Measurements from ENCODE around the gene ACOT6.

ACOT6 gene

GRCh38 chr14:73644531-73645247 is 32.4 kb downstream of the ACOT6 start, which contains the start of gene DNAL1 (continued):
- TF ChIP-seq PRDM10 (tag by site-specific recombination; IDR thresholded peaks at IDR 0.05) (peak; percentile 86), ZNF600 (tag by site-specific recombination; IDR thresholded peaks at IDR 0.05) (0 out of 2 replicates have a peak, but pooled peaks have one; percentile 22), ZNF785 (tag by site-specific recombination; IDR thresholded peaks at IDR 0.05) (no peak)

DNA sequence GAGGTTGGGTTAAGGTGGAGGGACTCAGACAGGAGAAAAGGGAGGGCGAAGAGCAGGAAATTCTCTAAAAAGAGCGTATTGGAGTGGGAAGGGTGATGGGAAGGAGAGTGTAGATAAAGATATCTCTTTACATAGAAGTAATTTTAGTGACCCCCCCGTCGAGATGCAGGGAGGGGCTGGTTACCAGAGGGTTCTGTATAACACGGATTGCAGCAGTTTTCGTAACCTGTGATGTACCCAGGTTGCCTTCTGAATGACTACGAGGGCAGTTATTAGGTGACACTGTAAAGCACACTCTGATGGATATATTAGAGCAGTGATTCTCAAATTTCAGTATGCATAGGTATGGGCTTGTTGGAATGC is 32.9 kb downstream of the ACOT6 start:
- TF ChIP-seq PATZ1 (tag by site-specific recombination; IDR thresholded peaks at IDR 0.05) = peak; percentile 6; the same call in 1 of the 2 replicates
- no peak for TF ChIP-seq ZNF76 (tag by site-specific recombination; IDR thresholded peaks at IDR 0.05; ENCODE audit: borderline replicate concordance, low read depth)
- TF ChIP-seq, protein P1, sequence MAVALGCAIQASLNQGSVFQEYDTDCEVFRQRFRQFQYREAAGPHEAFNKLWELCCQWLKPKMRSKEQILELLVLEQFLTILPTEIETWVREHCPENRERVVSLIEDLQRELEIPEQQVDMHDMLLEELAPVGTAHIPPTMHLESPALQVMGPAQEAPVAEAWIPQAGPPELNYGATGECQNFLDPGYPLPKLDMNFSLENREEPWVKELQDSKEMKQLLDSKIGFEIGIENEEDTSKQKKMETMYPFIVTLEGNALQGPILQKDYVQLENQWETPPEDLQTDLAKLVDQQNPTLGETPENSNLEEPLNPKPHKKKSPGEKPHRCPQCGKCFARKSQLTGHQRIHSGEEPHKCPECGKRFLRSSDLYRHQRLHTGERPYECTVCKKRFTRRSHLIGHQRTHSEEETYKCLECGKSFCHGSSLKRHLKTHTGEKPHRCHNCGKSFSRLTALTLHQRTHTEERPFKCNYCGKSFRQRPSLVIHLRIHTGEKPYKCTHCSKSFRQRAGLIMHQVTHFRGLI (tag by site-specific recombination; IDR thresholded peaks at IDR 0.05) = 0 out of 2 replicates have a peak, but pooled peaks have one; percentile 0
- TF ChIP-seq SCRT2 (tag by site-specific recombination; IDR thresholded peaks at IDR 0.05) = no peak
- 0 out of 2 replicates have a peak, but pooled peaks have one; percentile 34 for TF ChIP-seq GLI4 (tag by site-specific recombination; IDR thresholded peaks at IDR 0.05)
- POLR2A ChIA-PET = interaction anchor here (0.7 to 1.4 kb wide), 2 partner anchors 69 to 107 kb away, joined by 4 to 5 read pairs; partner anchors contain the start of gene PNMA1
- Histone ChIP-seq H3K9me3 (ENCODE audit: control insufficient read depth, insufficient read depth, low read depth, low read length) (no peaks in the 10 kb centered on the region), H3K4me1 (ENCODE audit: control insufficient read depth, insufficient read depth, low read length) (peaks cover 7% of the 10 kb centered on the region; the same call in 1 of the 2 replicates), H3K27ac (ENCODE audit: extremely low read depth, low read depth, low read length) (no peak overlapping the region), H3K4me3 (ENCODE audit: low read depth, low read length) (peak overlapping the region; percentile 93), H3K36me3 (ENCODE audit: control insufficient read depth in 2 of 2, insufficient read depth in 1 of 2, low read length in 2 of 2) (no peaks in the 10 kb centered on the region; a peak in 1 of 3 replicates)
- CTCF ChIA-PET = interaction anchor here (0.6 to 1.3 kb wide), 4 partner anchors 11 to 253 kb away, joined by 3 to 4 read pairs (median 4); no protein-coding TSS in a partner anchor

DNA sequence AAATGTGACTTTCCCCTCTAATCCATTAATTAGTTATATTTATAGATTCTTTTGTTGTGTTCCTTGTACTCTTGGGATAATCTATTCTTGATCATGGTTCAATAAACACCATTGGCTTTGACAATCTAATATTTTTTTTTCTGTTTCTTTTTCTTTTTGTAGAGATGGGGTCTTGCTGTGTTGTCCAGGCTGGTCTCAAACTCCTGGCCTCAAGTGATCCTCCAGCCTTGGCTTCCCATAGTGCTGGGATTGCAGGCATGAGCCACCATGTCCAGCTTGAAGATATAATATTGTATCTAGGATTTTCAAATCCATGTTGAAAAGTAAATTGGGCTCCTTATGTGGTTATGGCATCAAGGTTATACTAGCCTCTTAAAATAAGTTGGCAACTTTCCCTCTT is 38.7 kb downstream of the ACOT6 start:
- Histone ChIP-seq H3K36me3 (ENCODE audit: control insufficient read depth in 2 of 2, insufficient read depth in 1 of 2, low read length in 2 of 2) (peaks cover 7 to 10% of the 10 kb centered on the region in 2 experiments; a peak in 2 of 3 replicates), H3K9me3 (ENCODE audit: control insufficient read depth, insufficient read depth, low read depth, low read length) (no peaks in the 10 kb centered on the region), H3K4me1 (ENCODE audit: control insufficient read depth, insufficient read depth, low read length) (no peaks in the 10 kb centered on the region), H3K27ac (ENCODE audit: extremely low read depth, low read depth, low read length) (no peak overlapping the region), H3K4me3 (ENCODE audit: low read depth, low read length) (no peak overlapping the region)
- ChIA-PET POLR2A (interaction anchor here (0.6 kb wide), 1 partner anchor 22 kb away, joined by 3 read pairs; no protein-coding TSS in a partner anchor), CTCF (no interaction called here)
- TF ChIP-seq ZNF121 (tag by site-specific recombination; IDR thresholded peaks at IDR 0.05) (peak; percentile 75; the same call in 1 of the 2 replicates), ZNF530 (tag by site-specific recombination; IDR thresholded peaks at IDR 0.05; ENCODE audit: low read depth) (no peak)

- peaks cover 7 to 10% of the 10 kb centered on the region in 2 experiments; a peak in 2 of 3 replicates for H3K36me3 ChIP-seq (ENCODE audit: control insufficient read depth in 2 of 2, insufficient read depth in 1 of 2, low read length in 2 of 2)
- H3K4me3 ChIP-seq (ENCODE audit: low read depth, low read length) = no peak overlapping the region
- no peaks in the 10 kb centered on the region for H3K4me1 ChIP-seq (ENCODE audit: control insufficient read depth, insufficient read depth, low read length)
- no peaks in the 10 kb centered on the region for H3K9me3 ChIP-seq (ENCODE audit: control insufficient read depth, insufficient read depth, low read depth, low read length)
- POLR2A ChIA-PET = no interaction called here
- H3K27ac ChIP-seq (ENCODE audit: extremely low read depth, low read depth, low read length) = no peak overlapping the region
- CTCF ChIA-PET = interaction anchor here (0.6 kb wide), 1 partner anchor 48 kb away, joined by 3 read pairs; no protein-coding TSS in a partner anchor
- no peak for TF ChIP-seq ZNF335 (tag by site-specific recombination; conservative IDR thresholded peaks at IDR 0.05)
- no peak for TF ChIP-seq ZNF426 (tag by site-specific recombination; IDR thresholded peaks at IDR 0.05)
- TF ChIP-seq ZNF629 (tag by site-specific recombination; IDR thresholded peaks at IDR 0.05) = no peak
- TF ChIP-seq, protein P2, sequence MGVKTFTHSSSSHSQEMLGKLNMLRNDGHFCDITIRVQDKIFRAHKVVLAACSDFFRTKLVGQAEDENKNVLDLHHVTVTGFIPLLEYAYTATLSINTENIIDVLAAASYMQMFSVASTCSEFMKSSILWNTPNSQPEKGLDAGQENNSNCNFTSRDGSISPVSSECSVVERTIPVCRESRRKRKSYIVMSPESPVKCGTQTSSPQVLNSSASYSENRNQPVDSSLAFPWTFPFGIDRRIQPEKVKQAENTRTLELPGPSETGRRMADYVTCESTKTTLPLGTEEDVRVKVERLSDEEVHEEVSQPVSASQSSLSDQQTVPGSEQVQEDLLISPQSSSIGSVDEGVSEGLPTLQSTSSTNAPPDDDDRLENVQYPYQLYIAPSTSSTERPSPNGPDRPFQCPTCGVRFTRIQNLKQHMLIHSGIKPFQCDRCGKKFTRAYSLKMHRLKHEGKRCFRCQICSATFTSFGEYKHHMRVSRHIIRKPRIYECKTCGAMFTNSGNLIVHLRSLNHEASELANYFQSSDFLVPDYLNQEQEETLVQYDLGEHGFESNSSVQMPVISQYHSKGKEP (tag by site-specific recombination; IDR thresholded peaks at IDR 0.05) = no peak
- no peak for TF ChIP-seq ZNF37A (tag by site-specific recombination; IDR thresholded peaks at IDR 0.05)
- no peak for TF ChIP-seq ZNF843 (tag by site-specific recombination; IDR thresholded peaks at IDR 0.05)
- TF ChIP-seq ZNF175 (tag by site-specific recombination; IDR thresholded peaks at IDR 0.05) = no peak
- no peak for TF ChIP-seq ZNF549 (tag by site-specific recombination; IDR thresholded peaks at IDR 0.05)
- TF ChIP-seq ZNF174 (tag by site-specific recombination; IDR thresholded peaks at IDR 0.05) = no peak
- TF ChIP-seq TCF7L2 (IDR thresholded peaks at IDR 0.05; ENCODE audit: borderline replicate concordance, low read depth, low read length) = no peak
Measured at GRCh38 chr14:73655851-73656250, 43.5 kb downstream of the ACOT6 start.
